Liver (tissue), 9 donors: Measurements from ENCODE around the gene APOBEC3B. TPM values are rescaled to one million over a fixed set of nuclear protein-coding genes. Genes with fewer than 3 reads are reported as not detected.
"Not testable (repeated sequence)": the region's sequence is repeated elsewhere in the genome, so short reads cannot be mapped to it uniquely, and the experiment has no call there.

Source experiments
- DNase-seq: peaks from one replicate; pipeline ENCODE4 v3.0.0-alpha.2; 2017; ENCODE audit warnings: low spot score
- H3K27ac ChIP-seq, 2 donors: one replicate each; pipeline ENCODE4 v1.7.0; 2013; ENCODE audit warnings: inconsistent platforms in 2 of 2, low read length in 2 of 2, control low read depth in 1 of 2, low read depth in 1 of 2, mild to moderate bottlenecking in 1 of 2
- H3K27me3 ChIP-seq, 4 donors: one replicate each; pipeline versions ENCODE4 v1.6.1 to v1.7.0; 2013; ENCODE audit warnings: low read length in 3 of 4, inconsistent platforms in 1 of 4, mild to moderate bottlenecking in 1 of 4, moderate library complexity in 1 of 4; ENCODE audit not compliant: control insufficient read depth in 4 of 4, insufficient read depth in 4 of 4
- H3K36me3 ChIP-seq, 4 donors: one replicate each; pipeline versions ENCODE4 v1.6.1 to v1.7.0; 2013; ENCODE audit warnings: low read length in 3 of 4, mild to moderate bottlenecking in 3 of 4, low read depth in 1 of 4, moderate library complexity in 1 of 4; ENCODE audit not compliant: control insufficient read depth in 4 of 4, insufficient read depth in 3 of 4
- H3K4me1 ChIP-seq, 4 donors: one replicate each; pipeline versions ENCODE4 v1.6.1 to v1.7.0; 2013; ENCODE audit warnings: low read length in 3 of 4, mild to moderate bottlenecking in 3 of 4, moderate library complexity in 1 of 4; ENCODE audit not compliant: control insufficient read depth in 4 of 4, insufficient read depth in 4 of 4
- H3K4me3 ChIP-seq, 3 donors: one replicate each; pipeline versions ENCODE4 v1.6.1 to v1.7.0; 2013; ENCODE audit warnings: low read length in 3 of 3, control low read depth in 1 of 3, low read depth in 1 of 3, mild to moderate bottlenecking in 1 of 3
- H3K9ac ChIP-seq, 2 donors: one replicate each; pipeline ENCODE4 v1.7.0; 2013; ENCODE audit warnings: low read length in 2 of 2, mild to moderate bottlenecking in 2 of 2, moderate library complexity in 2 of 2, control low read depth in 1 of 2, low read depth in 1 of 2
- H3K9me3 ChIP-seq, 4 donors: one replicate each; pipeline versions ENCODE4 v1.6.1 to v1.7.0; 2013; ENCODE audit warnings: low read length in 3 of 4; ENCODE audit not compliant: control insufficient read depth in 4 of 4
- EGR1 ChIP-seq, 2 donors: IDR thresholded peaks; 2 replicates each; pipeline ENCODE4 v1.6.1; 2016 to 2018; ENCODE audit warnings: antibody characterized with exemption in 2 of 2, low read depth in 2 of 2
- FOXA1 ChIP-seq: IDR thresholded peaks from 2 replicates; pipeline ENCODE4 v1.6.1; 2016; ENCODE audit warnings: antibody characterized with exemption
- FOXA2 ChIP-seq: IDR thresholded peaks from 2 replicates; pipeline ENCODE4 v1.6.1; 2016; ENCODE audit warnings: antibody characterized with exemption
- GABPA ChIP-seq, 2 donors: IDR thresholded peaks in 1 of 2; conservative IDR thresholded peaks in 1 of 2; 2 replicates each; pipeline ENCODE4 v1.6.1; 2016; ENCODE audit warnings: antibody characterized with exemption in 2 of 2, mild to moderate bottlenecking in 1 of 2, moderate library complexity in 1 of 2
- HNF4A ChIP-seq, 2 donors: conservative IDR thresholded peaks; 2 replicates each; pipeline ENCODE4 v1.6.1; 2016; ENCODE audit warnings: antibody characterized with exemption in 2 of 2, mild to moderate bottlenecking in 2 of 2
- HNF4G ChIP-seq: IDR thresholded peaks from 2 replicates; pipeline ENCODE4 v1.6.1; 2016; ENCODE audit warnings: antibody characterized with exemption
- JUND ChIP-seq, 2 donors: IDR thresholded peaks; 2 replicates each; pipeline ENCODE4 v1.6.1; 2016; ENCODE audit warnings: antibody characterized with exemption in 2 of 2
- NR2F2 ChIP-seq: IDR thresholded peaks from 2 replicates; pipeline ENCODE4 v1.6.1; 2016; ENCODE audit warnings: antibody characterized with exemption
- RAD21 ChIP-seq, 2 donors: IDR thresholded peaks; 2 replicates each; pipeline ENCODE4 v1.6.1; 2016; ENCODE audit warnings: antibody characterized with exemption in 2 of 2, mild to moderate bottlenecking in 2 of 2
- RXRA ChIP-seq, 2 donors: IDR thresholded peaks; 2 replicates each; pipeline ENCODE4 v1.6.1; 2017 to 2018; ENCODE audit warnings: antibody characterized with exemption in 2 of 2, mild to moderate bottlenecking in 1 of 2
- SP1 ChIP-seq: IDR thresholded peaks from 2 replicates; pipeline ENCODE4 v1.6.1; 2018; ENCODE audit warnings: antibody characterized with exemption, mild to moderate bottlenecking
- TAF1 ChIP-seq: conservative IDR thresholded peaks from 2 replicates; pipeline ENCODE4 v1.6.1; 2016; ENCODE audit warnings: antibody characterized with exemption, mild to moderate bottlenecking
- YY1 ChIP-seq: IDR thresholded peaks from 2 replicates; pipeline ENCODE4 v1.6.1; 2016; ENCODE audit warnings: antibody characterized with exemption, mild to moderate bottlenecking
- WGBS: extraction: QIAGEN DNeasy Blood & Tissue Kit; methylation state at CpG from one replicate; pipeline ENCODE4 v1.1.7; 2013; 5-methylcytosine and 5-hydroxymethylcytosine counted together
- polyA plus RNA-seq, 2 donors: library from polyadenylated mRNA; stranded (reverse) in 1 of 2; unstranded in 1 of 2; fragments of 200-250 nt in 1 of 2; fragments of >200 nt in 1 of 2; fragmentation: Nextera tagmentation in 1 of 2; extraction: Ambion mirVana in 1 of 2; gene quantifications; one replicate each; pipeline versions ENCODE4 v1.2.1 to v1.2.3, GENCODE V29; 2013 to 2015
- total RNA-seq, 2 donors: library from RNA; depleted of rRNA; stranded (reverse); fragments of >200 nt; gene quantifications; one replicate each; pipeline ENCODE4 v1.2.3, GENCODE V29; 2014
- TF ChIP-seq, protein P1 (sequence below): fragments of 150-350 bp; IDR thresholded peaks from 2 replicates; pipeline ENCODE4 v1.5.1; 2017; ENCODE audit warnings: improper control_type of control experiment, low read depth, low read length; ENCODE audit not compliant: missing input control
- TF ChIP-seq, protein P2 (sequence below): IDR thresholded peaks from 2 replicates; pipeline ENCODE4 v1.6.1; 2016; ENCODE audit warnings: antibody characterized with exemption
- TF ChIP-seq, protein P3 (sequence below): IDR thresholded peaks from 2 replicates; pipeline ENCODE4 v1.6.1; 2016; ENCODE audit warnings: antibody characterized with exemption
- TF ChIP-seq, protein P4 (sequence below): IDR thresholded peaks from 2 replicates; pipeline ENCODE4 v1.6.1; 2016; ENCODE audit warnings: antibody characterized with exemption, mild to moderate bottlenecking
- TF ChIP-seq, protein P5 (sequence below): IDR thresholded peaks from 2 replicates; pipeline ENCODE4 v1.6.1; 2016; ENCODE audit warnings: antibody characterized with exemption
- donor health status: healthy.
- donor health status: healthy.
- donor health status: healthy.
- donor health status: healthy.
- donor health status: healthy.

The APOBEC3B gene
- total and polyA plus RNA-seq, 4 donors, result 0.08 to 6.0 (median 0.88) TPM

DNA sequence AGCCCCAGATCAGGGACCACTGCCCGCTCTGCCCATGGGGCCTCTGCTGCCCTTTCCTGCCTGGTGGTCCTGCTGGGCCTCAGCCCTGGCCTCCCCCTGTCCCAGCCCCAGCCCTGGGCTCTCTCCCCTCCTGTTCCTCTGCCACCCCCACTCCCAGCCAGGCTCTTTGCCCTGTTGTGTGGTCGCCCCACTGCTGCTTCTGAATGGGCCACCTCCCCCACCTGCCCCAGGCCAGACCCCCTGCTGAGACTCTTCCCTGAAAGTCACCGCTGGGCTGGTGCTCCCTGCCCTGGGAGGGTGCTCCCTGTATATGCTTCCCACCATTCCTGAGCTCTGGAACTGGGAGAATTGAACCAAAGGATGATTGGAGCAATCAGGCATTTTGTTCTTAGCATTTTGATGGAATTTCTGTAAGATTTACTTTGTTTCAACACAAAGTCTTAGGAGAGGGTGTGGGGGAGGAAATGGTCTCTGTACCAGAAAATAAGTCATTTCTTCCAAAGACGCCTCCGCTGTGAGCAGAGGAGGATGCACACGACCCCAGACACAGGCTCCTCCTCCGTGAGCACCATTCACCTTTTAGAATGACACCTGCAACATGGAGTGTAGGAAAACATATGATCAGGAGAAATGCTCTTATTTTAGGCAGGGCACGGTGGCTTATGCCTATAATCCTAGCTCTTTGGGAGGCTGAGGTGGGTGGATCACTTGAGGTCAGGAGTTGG lies 5.2 kb downstream of the APOBEC3B start:
- no peaks in the 10 kb centered on the region for H3K9me3 ChIP-seq
- H3K9ac ChIP-seq, result no peak overlapping the region
- no peak overlapping the region for H3K27ac ChIP-seq
- 84% methylated on average over 8 of the region's 8 CpGs for WGBS
- DNase-seq, result no peak
- peaks cover 0 to 3% (median 0%) of the 10 kb centered on the region in 4 donors for H3K4me1 ChIP-seq
- H3K4me3 ChIP-seq, result no peak overlapping the region
- H3K36me3 ChIP-seq, result no peaks in the 10 kb centered on the region
- TF ChIP-seq YY1 (no peak), RAD21 (IDR thresholded peaks at IDR 0.05) (no peak)
- TF ChIP-seq, protein P1, sequence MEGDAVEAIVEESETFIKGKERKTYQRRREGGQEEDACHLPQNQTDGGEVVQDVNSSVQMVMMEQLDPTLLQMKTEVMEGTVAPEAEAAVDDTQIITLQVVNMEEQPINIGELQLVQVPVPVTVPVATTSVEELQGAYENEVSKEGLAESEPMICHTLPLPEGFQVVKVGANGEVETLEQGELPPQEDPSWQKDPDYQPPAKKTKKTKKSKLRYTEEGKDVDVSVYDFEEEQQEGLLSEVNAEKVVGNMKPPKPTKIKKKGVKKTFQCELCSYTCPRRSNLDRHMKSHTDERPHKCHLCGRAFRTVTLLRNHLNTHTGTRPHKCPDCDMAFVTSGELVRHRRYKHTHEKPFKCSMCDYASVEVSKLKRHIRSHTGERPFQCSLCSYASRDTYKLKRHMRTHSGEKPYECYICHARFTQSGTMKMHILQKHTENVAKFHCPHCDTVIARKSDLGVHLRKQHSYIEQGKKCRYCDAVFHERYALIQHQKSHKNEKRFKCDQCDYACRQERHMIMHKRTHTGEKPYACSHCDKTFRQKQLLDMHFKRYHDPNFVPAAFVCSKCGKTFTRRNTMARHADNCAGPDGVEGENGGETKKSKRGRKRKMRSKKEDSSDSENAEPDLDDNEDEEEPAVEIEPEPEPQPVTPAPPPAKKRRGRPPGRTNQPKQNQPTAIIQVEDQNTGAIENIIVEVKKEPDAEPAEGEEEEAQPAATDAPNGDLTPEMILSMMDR, result no peak
- H3K27me3 ChIP-seq, result no peaks in the 10 kb centered on the region

DNA sequence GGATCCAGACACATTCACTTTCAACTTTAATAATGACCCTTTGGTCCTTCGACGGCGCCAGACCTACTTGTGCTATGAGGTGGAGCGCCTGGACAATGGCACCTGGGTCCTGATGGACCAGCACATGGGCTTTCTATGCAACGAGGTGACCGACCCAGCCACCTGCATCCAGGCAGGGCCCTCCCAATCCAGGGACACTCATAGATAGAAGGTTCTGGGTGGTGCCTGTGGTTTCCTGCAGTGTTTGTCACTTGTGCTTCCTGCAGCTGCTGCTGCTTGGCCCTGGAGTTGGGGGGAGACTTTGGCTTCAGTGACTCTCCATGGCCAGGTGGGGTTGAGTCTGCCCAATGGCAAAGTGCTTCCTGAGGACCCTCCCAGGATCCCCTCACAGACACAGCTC lies 7.3 kb downstream of the APOBEC3B start:
- Histone ChIP-seq H3K27ac (no peak overlapping the region), H3K9ac (no peak overlapping the region), H3K27me3 (no peaks in the 10 kb centered on the region), H3K36me3 (no peaks in the 10 kb centered on the region), H3K4me1 (no peaks in the 10 kb centered on the region), H3K9me3 (no peaks in the 10 kb centered on the region), H3K4me3 (no peak overlapping the region)
- 93% methylated on average over 6 of the region's 6 CpGs for WGBS
- DNase-seq, result no peak
- TF ChIP-seq FOXA2, result no peak
- TF ChIP-seq, protein P2, sequence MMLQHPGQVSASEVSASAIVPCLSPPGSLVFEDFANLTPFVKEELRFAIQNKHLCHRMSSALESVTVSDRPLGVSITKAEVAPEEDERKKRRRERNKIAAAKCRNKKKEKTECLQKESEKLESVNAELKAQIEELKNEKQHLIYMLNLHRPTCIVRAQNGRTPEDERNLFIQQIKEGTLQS, result no peak
- TF ChIP-seq SP1, result no peak
- no peak for TF ChIP-seq YY1
- no peak for TF ChIP-seq HNF4A (conservative IDR thresholded peaks at IDR 0.05)
- no peak for TF ChIP-seq RXRA (IDR thresholded peaks at IDR 0.05)
- TF ChIP-seq FOXA1, result no peak
- TF ChIP-seq, protein P3, sequence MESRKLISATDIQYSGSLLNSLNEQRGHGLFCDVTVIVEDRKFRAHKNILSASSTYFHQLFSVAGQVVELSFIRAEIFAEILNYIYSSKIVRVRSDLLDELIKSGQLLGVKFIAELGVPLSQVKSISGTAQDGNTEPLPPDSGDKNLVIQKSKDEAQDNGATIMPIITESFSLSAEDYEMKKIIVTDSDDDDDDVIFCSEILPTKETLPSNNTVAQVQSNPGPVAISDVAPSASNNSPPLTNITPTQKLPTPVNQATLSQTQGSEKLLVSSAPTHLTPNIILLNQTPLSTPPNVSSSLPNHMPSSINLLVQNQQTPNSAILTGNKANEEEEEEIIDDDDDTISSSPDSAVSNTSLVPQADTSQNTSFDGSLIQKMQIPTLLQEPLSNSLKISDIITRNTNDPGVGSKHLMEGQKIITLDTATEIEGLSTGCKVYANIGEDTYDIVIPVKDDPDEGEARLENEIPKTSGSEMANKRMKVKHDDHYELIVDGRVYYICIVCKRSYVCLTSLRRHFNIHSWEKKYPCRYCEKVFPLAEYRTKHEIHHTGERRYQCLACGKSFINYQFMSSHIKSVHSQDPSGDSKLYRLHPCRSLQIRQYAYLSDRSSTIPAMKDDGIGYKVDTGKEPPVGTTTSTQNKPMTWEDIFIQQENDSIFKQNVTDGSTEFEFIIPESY, result no peak
- no peak for TF ChIP-seq TAF1
- no peak for TF ChIP-seq NR2F2
- TF ChIP-seq, protein P1, result no peak
- TF ChIP-seq, protein P4, sequence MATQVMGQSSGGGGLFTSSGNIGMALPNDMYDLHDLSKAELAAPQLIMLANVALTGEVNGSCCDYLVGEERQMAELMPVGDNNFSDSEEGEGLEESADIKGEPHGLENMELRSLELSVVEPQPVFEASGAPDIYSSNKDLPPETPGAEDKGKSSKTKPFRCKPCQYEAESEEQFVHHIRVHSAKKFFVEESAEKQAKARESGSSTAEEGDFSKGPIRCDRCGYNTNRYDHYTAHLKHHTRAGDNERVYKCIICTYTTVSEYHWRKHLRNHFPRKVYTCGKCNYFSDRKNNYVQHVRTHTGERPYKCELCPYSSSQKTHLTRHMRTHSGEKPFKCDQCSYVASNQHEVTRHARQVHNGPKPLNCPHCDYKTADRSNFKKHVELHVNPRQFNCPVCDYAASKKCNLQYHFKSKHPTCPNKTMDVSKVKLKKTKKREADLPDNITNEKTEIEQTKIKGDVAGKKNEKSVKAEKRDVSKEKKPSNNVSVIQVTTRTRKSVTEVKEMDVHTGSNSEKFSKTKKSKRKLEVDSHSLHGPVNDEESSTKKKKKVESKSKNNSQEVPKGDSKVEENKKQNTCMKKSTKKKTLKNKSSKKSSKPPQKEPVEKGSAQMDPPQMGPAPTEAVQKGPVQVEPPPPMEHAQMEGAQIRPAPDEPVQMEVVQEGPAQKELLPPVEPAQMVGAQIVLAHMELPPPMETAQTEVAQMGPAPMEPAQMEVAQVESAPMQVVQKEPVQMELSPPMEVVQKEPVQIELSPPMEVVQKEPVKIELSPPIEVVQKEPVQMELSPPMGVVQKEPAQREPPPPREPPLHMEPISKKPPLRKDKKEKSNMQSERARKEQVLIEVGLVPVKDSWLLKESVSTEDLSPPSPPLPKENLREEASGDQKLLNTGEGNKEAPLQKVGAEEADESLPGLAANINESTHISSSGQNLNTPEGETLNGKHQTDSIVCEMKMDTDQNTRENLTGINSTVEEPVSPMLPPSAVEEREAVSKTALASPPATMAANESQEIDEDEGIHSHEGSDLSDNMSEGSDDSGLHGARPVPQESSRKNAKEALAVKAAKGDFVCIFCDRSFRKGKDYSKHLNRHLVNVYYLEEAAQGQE, result no peak
- no peak for TF ChIP-seq RAD21 (IDR thresholded peaks at IDR 0.05)
- no peak for TF ChIP-seq GABPA (IDR thresholded peaks at IDR 0.05 in 1 of 2, conservative IDR thresholded peaks at IDR 0.05 in 1 of 2)
- TF ChIP-seq EGR1 (IDR thresholded peaks at IDR 0.05; ENCODE audit: low read depth in 2 of 2), result no peak
- TF ChIP-seq, protein P5, sequence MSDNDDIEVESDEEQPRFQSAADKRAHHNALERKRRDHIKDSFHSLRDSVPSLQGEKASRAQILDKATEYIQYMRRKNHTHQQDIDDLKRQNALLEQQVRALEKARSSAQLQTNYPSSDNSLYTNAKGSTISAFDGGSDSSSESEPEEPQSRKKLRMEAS, result no peak
- no peak for TF ChIP-seq HNF4G
- TF ChIP-seq JUND (IDR thresholded peaks at IDR 0.05), result no peak

DNA sequence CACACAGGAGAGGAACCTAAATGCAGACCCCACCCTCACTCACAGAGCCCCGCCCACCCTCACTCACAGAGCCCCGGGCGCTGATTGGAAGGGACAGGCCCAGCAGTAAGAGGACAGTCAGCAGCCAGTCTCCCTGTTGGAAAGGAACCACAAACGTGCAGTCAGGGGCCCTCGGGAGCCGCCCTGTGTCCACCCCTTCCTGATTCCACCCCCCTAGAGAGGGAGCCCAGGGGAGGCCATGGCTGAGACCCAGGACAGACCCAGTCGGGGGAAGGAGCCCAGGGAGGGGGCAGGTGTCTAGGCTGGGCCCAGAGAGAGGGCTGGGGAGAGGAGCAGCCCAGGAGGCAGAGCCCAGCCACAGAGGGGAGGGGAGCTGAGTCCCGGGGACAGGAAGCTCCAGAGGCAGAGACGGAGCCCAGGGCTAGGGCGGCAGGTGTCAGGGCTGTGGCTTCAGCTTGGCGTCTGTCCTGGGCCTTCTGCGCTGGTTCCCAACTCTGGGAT lies 10.8 kb downstream of the APOBEC3B start:
- H3K36me3 ChIP-seq, H3K9ac ChIP-seq, H3K27me3 ChIP-seq, H3K9me3 ChIP-seq, DNase-seq, H3K4me1 ChIP-seq, H3K27ac ChIP-seq, H3K4me3 ChIP-seq: not testable (repeated sequence)
- 55% methylated on average over 9 of the region's 12 CpGs for WGBS
